GM21529 (cell line): ENCODE measurements around the gene AJUBA.
"Not testable (repeated sequence)": the region's sequence is repeated elsewhere in the genome, so short reads cannot be mapped to it uniquely, and the experiment has no call there.

Source experiments
- ATAC-seq: cut with Tn5 transposase; IDR thresholded peaks from one replicate; pipeline ENCODE4 v1.9.1; 2021; ENCODE audit not compliant: unreplicated experiment

The AJUBA gene

DNA sequence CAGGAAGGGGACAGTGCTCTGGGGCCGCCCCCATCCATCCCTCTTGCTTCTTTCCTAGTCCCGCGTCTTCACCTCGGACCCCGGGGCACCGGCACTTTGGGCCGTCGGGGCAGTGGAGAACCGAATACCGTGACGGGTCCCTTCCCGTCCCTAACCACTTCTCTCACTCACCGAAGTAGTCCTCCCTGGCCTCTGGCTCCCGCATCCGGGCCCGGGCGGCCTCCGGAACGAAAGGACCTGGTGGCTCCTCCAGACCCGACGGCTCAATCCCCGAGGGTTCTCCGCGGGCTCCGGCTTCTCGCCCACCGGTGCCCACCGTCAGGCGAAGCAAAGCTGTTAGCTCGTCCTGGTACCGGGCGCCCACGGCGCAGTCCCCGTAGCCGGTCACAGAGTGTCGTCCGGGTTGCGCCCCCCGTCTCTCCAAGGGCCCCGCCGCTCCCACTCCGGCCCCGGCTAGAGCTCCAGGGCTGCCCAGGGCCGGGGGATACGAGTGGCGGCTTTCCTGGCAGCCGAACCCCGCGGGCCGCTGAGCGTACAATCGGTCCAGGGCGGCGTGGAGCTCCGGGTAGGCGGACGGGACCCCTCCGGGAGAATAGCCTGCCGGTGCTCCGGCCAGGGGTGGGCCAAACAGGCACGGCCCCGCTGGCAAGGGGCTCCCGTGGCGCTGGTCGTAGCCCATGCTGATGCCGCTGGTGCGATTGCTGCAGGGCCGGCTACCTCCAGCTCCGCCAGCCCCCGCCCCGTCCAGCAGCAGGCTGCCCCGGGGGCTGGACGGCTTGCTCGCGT is 1.1 kb downstream of the AJUBA start:
- ATAC-seq: no peak

DNA sequence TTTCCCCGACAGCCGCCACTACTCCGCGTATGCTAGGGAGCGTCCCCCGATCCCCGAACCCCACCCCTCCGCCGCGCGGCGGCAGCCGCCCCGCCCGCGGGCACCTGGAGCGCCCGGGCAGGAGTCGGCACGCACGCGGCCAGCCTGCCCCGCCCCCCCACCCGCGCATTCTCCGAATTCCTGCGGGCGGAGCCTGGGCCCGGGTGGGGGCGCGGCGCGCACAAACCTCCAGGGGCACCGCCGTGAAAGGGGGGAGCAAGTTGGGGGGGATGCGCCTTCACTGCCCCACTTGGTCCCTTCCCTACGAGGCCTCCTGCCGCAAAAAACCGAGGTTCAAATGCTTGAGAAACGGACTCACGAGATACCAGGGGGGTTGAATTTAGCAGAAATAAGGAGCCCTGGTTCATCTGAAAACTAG is 1.7 kb downstream of the AJUBA start:
- no peak for ATAC-seq

DNA sequence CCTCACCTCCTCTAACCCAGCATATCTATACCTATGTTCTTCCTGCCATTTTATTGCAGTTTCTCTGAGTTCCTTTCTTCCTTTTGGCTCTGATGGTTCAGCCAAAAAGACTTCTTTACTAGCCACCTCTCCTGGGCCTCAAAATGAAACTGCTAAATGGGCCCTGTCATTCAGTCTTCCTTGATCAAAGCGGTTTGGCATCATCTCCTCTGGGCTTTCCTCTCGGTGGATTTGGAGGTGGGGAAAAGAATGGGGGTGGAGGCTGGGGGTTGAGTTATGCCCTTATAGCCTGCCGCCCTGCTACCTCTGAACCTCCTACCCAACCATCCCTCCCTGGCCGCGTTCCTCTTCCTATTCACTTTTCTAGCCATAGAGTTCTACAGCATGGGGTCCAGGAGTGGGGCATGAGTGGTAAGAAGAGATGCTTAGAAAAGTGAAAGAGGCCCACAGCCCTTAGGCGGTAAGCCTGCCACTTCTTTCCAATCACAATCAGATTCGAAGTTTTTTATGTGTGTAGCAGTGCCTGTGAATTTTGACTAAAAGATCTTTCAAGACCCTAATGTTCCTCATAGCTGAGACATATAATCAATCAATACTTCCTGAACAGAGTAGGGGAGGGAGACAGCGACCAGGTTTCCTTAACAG is 2.5 kb downstream of the AJUBA start:
- no peak for ATAC-seq

DNA sequence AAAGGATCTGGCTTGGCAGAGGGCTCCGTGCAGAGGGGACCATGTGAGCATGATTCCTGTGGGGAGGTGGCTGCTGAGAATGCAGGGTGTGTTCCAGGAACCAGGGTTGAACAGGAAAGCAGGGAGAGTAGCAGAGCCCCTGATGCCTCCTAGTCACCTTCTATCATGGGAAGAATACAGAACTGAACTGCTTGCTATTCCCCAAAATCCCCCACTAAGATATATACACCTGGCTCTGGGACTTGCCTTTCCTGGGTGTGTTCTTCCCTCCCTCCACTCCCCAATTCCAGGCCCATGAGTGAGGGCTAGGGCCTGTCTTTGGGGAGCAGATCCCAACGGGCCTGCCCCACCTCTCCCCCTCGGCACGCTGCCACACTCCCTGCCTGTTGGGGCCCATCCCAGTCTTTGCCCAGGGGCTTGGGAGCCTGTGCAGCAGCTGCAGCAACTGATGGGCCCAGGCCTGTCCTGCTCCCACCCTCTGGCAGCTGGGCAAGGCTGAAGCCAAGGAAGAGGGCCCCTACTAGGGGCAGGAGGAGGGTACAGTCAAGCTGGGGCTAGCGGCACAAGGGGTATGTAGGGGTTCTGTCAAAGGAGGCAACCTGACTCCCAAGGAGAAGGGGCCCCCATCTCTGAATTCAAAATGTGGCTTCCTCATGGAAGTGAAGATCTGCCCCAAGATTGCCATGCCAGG is 3.2 kb downstream of the AJUBA start:
- ATAC-seq: no peak

DNA sequence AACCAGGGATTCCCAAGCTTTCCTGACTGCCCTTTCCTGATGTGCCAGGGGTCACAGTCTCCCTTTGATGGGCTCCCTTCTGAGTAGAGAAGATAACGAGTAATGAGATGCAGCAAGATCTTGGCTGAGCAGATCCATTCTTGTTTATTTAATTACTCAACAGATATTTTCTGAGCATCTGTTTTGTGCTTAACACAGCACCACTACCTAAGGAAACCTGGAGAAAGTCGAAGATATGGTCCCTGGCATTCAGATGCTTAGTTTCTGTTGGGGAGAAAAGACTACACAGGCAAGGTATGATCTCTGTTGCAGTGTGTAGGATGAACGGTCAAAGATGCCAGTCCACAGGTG is 3.9 kb downstream of the AJUBA start:
- no peak for ATAC-seq

DNA sequence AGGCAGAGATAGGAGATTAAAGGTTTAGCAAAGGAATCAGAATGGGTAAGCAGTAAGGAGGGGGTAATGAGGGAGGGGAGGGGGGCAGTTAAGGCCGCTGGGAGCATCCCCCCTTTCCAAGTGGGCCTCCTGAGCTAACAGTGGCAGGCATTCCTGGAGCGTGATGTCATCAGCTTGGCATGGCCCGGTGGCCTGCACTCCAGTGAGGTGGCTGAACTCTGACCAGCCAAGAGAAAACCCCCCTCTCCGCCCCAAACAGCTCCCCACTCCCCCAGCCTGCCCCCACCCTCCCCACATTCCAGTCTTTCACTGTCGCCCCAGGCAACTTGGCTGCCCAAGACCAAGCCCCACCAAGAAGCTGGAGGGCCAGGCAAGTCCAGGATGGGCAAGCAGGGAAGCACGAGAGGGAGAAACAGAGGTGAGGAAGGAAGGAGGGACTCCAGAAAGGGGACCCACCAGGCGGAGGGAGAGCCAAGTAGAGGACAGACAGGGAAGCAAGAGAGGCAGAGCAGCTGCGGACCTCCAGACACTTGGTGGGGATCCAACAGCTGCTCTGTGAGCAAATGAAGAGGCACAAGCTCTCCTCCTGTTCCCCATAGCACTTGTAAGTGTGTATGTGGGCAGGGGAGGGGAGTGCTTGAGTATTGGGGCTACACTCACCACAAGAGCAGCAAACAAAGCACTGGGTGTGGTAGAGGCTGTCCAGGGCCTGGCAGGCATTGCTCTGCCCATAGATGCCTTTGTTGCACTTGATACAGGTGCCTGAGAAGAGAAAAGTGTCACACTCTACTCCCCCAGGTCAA is 4.5 kb downstream of the AJUBA start:
- ATAC-seq: no peak

DNA sequence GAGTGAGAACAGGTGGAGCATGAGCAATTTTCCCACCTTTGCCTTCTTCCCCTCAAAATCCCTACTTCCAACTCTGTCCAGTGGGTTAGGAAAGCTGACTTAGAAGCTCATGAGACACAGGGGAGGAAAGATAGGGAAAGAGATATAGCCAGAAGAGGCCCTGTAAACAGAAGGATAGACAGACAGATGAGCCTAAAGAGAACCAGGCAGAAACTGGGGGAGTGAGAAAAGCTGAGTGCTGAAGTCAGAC is 5.0 kb downstream of the AJUBA start:
- no peak for ATAC-seq

DNA sequence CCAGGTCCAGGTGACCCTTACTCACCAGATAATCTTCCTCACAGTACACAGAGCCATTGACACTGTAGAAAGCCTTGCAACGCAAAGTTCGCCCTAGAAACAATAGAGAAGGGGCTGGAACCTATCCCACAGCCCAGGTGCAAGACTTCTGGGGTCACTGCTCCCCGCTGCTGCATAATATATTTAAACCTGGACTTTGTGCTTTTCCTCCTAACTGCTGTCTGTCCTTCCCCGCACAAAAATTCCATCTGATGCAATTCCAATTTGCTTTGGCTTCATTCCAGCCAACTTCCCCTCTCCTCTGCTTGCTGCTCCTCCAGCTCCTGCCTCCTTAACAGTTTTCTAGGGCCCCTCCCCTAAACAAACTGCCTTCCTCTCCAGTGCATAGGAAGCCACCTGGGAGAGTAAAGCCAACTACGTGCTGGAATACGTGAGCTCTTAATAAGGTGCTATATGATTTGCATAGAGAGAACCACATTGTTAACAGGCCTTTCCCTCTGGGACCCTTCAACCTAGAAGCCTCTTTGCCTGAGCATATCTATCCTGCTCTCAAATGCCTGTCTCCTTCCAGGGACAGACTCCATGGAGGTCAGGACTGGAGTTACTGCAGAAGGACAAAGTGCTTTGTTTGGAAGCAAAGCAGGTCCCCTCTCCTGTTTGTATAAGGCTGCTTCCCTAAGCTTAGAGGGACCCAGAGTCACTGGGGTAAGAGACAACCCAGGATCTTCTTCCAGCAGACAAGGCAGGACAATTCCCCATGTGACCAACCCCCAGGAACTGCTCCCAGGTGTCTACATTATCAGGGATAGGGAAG is 5.5 kb downstream of the AJUBA start:
- ATAC-seq: no peak

DNA sequence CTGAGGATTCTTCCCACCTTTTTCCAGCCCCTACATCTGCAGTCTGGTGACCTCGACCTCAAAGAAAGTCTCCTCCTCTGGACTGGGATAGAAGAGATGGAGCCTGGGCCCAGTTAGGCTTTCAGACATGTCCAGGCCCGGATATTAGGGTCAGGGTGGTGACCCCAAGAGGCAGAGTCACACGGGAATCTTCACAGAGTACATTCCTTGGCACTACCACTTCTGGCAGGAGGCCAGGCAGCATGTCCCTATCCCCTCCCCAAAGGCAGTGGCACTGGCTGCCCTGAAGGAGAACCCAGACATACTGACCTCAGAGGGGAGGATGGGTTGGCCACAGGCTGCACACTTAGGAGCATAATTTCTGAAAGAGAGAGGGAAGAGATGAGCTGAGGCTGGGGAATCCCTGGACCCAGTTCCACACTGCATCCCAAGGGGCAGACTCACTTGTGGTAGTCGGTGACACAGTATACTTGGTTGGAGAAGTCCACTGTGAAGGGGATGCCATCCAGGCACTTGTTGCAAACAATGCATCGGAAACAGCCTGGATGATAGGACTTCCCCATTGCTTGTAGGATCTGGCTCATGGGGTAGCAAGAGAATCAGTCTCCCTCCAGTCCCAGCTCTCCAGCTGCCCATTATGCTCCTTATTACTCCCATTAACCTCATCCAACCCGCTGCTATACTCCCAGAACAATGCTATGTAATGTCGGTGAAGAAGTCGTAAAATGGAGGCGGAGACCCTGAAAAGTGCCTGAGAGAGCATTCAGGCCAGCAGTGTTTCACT is 7.6 kb downstream of the AJUBA start:
- no peak for ATAC-seq

DNA sequence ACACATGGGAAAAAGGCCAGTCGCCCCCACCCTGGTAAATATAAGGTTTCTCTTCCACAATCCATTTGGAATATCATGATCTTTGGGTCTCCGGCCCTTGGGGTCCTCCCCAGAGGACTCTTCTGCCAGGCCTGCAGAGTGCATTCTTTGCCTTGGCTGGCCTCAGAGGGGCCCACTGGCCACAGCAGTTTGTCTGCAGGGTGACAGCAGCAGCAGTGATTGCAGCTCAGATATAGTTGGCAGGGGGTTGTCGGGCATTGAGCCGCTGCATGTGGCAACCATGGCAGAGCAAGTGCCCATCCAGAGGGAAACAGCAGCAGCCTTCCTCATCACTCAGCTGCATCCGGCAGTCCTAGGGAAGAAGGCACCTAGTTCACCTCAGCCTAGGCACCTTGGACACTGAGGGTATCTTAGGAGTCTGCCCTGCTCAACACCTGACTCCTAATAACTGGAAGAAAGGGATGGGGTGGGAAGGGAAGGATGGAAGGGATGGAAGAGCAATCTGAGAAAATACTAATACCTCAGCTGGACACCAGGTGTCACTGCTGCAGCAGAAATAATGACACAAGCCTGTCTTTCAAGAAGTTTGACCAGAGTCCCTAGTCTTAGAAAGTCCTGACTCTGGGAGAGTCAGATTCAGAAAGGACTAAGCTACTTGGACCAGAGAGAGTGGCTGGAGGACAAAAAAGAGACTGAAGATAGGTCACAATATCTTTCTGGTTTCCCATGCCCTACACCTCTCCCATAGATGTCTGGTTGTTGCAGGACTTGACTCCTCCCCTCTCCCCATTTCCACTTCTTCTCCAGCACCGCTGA is 8.9 kb downstream of the AJUBA start:
- ATAC-seq: no peak

DNA sequence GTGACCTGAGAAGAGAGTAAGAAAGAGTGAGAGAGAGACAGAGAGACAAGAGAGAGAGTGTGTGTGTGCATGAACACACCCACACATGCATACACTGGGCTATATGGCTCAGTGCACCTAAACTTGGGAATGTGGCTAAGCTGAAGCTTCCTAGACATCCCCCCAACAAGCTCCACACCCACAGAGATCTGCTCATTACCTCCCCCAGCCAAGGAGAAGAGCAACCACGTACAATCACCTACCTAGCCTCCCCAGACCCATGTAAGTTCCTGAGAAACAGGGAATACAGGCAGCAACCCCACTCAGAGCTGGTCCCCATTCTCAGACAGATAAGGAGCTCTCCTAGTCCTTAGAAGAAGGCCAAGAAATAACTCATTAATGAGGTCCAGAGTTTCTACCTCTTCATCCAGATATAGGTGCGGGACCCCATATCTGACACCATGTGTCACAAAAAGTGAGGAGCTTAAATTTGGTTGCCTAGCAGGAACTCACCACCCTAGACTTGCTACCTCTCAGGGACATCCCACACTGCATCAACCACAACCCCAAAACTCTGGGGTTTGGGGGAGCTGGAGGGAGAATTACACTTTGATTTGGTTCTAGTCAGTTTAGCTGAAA is 9.9 kb downstream of the AJUBA start:
- ATAC-seq: no peak

DNA sequence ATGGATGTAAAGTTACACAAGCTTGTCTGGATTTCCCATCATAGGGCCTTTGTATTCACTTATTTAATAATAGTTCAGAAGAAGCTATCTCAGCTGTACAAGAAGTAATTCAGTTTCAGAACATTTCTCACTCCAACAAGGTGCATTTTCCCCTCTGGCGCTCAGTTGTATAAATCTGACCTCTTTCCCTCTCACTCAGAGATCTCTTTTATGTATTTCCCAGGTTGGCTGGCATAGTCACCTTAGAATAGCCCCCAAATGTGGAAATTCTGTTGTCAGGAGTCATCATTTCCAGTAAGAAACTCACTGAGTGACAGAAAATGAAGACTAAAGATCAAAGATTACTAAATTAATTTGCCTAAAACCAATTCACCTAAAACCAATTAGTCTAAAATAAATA is 11.2 kb downstream of the AJUBA start:
- no peak for ATAC-seq

DNA sequence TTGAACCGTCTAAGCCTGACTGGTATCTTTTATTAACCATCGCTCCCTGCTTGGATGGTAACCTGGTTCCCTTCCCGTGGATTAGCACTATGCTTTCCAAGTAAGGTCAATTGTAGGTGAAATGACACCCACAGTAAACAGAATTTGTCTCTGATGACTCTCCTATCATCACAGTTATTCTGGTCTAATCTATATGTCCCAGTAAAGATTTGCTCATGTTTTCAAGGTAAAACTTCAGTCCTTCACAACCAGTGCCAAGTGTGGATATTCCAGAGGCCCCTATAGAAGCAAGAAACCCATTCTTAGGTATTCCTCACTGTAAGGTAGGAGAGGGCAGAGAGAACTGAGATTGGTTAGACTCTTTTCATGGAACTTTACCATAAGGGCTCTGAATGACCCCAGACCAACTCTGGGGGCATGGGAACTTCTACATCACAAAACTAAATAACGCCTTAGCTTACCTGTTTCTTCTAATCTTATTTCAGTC is 15.5 kb downstream of the AJUBA start:
- no peak for ATAC-seq

DNA sequence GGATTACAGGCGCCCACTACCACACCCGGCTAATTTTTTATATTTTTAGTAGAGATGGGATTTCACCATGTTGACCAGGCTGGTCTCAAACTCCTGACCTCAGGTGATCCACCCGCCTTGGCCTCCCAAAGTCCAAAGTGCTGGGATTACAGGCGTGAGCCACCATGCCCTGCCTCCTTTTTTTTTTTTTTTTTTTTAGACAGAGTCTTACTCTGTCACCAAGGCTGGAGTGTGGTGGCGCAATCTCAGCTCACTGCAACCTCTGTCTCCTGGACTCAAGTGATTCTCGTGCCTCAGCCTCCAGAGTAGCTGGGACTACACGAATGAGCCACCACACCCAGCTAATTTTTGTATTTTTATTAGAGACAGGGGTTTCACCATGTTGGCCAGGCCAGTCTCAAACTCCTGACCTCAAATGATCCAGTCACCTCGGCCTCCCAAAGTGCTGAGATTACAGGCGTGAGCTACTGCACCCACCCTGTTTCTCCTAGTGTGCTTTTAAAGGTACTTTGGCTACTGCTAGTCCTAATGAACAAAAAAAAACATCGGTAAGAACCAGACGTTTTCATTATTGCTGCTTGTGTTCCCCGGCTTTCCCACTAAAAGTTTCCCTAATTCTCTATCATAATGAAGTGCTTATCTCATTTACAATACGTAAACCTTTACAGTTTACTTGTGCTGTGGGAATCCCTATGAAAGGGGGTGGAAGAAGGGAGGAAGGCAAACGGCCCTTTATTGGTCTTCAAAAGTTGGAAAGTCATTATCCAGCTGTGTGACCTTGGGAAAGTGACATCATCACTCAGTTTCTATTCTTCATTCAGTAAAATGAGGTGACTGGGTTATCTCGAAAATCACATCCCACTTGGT is 16.2 kb downstream of the AJUBA start:
- ATAC-seq: not testable (repeated sequence)

DNA sequence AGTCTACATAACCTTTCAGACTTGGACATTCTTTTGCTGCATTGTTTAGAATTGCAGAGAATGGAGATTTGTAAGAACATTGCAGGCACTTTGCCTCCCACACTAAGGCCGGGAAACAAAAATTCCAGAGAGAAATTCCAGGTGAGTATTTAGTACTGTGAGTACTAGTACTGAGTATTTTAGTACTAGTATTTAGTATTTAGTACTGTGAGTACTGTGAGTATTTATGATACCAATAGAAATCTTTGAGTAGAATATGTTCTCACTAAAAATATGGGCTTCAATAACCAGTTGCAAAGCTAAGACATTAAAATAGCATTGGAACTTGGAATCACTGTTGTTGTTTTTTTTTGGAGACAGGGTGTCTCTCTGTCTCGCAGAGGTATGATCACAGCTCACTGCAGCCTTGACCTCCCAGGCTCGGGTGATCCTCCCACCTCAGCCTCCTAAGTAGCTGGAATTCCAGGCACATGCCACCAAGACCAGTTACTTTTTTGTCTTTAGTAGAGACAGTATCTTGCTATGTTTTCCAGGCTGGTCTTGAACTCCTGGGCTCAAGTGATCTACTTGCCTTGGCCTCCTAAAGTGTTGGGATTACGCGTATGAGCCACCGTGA is 20.2 kb downstream of the AJUBA start:
- ATAC-seq: no peak

DNA sequence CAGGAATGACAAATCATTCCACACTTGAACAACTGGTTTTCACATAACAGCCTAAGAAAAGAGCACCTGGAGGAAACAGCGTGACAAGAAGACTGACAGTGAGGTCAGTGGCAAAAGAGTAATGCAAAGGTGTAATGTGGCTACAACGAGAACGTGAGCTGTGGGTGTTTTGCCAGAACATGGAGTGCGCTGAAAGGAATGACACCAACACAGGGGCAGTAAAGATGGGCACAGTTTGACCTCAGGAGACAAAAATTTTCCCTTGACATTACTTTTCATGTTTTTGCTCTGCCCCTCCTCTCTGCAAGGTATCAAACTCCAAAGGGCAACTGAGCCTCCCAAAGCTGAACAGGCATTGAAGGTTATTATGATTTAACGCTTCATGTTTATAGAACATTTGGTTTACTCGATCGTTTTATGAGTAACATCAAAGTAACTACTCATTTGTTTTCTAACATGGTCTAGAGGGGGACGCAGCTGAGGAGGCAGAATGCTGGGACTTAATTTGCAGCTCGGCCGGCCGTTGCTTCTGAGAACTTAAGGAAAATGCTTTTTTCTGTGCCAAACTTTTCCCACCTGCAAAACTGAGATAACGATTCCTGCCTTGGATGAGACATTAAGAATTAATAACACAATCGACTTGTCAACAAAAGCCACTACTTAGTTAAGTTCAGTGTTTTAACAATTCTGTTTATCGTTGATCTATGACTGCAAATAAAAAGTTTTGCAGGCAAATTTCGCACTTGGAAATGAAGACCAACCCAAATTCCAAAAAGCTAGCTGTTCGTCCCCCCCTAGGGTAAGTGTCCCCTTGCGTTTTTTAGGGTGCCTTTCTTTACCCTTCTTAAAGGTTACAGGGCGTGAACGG is 26.4 kb downstream of the AJUBA start:
- no peak for ATAC-seq
